Esophagus squamous epithelium (tissue), 4 donors: ENCODE data around the gene RELCH.

Experiments
- CTCF ChIP-seq, 6 experiments: fragments of 450-650 bp in 4 of 6; fragments of 200-600 bp in 2 of 6; sonication (generic) in 2 of 6; IDR thresholded peaks; one replicate each; pipeline ENCODE4 v1.5.1; 2016 to 2019; ENCODE audit warnings: antibody characterized with exemption in 6 of 6, mild to moderate bottlenecking in 4 of 6, moderate library complexity in 4 of 6
- POLR2A ChIP-seq, 4 donors: fragments of 450-650 bp; IDR thresholded peaks; one replicate each; pipeline ENCODE4 v1.6.1; 2017; ENCODE audit warnings: antibody characterized with exemption in 4 of 4, mild to moderate bottlenecking in 4 of 4, moderate library complexity in 3 of 4

GRCh38 chr18:62242955-62243354 is 55.9 kb downstream of the RELCH start:
- no peak for TF ChIP-seq CTCF (IDR thresholded peaks at IDR 0.05)
- TF ChIP-seq POLR2A (IDR thresholded peaks at IDR 0.05) = no peak
